HG03025 (cell line): ENCODE data around the gene FCRL3.
"Not testable (repeated sequence)": the region's sequence is repeated elsewhere in the genome, so short reads cannot be mapped to it uniquely, and the experiment has no call there.

ENCODE experiments used
- ATAC-seq: cut with Tn5 transposase; IDR thresholded peaks from one replicate; pipeline ENCODE4 v1.9.1; 2021; ENCODE audit warnings: mild to moderate bottlenecking, moderate library complexity; ENCODE audit not compliant: unreplicated experiment, low FRiP score

FCRL3 gene, protein sequence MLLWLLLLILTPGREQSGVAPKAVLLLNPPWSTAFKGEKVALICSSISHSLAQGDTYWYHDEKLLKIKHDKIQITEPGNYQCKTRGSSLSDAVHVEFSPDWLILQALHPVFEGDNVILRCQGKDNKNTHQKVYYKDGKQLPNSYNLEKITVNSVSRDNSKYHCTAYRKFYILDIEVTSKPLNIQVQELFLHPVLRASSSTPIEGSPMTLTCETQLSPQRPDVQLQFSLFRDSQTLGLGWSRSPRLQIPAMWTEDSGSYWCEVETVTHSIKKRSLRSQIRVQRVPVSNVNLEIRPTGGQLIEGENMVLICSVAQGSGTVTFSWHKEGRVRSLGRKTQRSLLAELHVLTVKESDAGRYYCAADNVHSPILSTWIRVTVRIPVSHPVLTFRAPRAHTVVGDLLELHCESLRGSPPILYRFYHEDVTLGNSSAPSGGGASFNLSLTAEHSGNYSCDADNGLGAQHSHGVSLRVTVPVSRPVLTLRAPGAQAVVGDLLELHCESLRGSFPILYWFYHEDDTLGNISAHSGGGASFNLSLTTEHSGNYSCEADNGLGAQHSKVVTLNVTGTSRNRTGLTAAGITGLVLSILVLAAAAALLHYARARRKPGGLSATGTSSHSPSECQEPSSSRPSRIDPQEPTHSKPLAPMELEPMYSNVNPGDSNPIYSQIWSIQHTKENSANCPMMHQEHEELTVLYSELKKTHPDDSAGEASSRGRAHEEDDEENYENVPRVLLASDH

DNA sequence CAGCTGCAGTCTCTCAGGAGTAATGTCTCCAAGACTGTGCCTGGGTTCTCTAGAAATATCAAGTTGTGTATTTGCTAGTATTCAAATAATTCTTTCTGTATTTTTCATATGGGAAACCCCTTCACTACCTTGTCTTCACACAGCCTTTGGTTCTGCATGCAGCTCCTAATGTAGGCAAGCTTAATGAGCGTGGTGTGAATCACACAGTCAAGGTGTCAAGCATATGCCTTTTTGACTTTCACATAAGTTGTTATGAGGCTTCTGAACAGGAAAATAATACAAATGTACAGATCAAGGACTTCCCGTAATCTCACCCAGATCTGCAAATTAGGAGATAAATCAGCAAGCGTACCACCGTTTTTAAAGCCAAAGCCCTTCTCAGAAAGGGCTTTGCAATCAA, at the start of gene FCRL3:
Gene FCRL3, minus strand, starts transcription at position 38 of the 400 bp plus-strand sequence. CDS start 280 bp downstream, outside the sequence.
- ATAC-seq: no peak

DNA sequence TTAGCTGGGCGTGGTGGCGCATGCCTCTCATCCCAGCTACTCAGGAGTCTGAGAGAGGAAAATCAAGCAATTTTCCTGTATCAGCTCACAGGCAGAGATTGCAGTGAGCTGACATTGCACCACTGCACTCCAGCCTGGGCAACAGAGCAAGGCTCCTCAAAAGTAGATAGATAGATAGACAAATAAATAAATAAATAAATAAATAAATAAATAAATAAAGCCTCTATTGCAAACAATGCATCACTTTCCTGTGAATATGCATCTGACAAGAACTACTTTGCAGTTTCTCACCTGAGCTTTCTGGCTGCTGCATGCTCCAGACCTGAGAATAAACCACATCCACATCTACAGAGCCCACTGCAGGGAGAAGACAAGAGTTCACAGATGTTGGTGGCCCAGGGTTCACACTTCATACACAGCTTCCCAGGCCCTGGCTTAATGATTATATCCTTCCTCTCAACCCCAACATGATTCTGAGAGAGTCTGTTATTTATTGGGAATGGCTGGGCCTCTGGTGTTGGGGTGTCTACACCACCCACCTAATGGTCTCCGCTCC, 47.8 kb upstream of the FCRL3 start:
- ATAC-seq: no peak

DNA sequence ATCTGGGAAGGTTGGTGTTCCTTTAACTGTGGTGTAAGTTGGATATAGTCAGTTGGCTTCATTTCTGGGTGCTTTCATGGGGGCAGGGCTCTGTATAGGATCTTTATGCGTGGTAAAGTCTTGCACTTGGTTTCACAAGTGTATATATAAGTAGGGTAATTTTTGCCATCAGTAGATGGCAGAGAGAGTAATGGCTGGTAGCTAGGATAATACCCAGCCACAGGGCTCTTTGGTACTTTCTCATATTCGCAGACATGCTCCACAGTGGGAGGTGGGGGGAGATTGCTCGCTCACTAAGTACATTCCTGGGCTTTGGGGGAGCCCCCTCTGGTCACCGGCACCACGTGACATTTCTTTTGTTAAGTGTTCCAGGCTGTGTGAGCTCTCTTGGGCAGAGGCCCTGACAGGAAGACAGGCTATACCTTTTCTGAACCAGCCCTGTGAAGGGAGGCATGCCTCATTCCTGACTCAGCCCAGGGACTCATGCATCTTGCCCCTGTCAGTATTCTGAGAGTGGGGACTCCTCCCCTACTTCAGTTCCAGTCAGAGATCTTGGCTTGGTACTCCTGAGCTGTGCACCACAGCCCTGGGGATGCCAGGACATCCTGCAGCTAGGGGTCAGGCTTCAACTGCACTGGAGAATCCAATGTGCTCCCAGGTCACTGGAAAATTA, 38.8 kb upstream of the FCRL3 start:
- ATAC-seq: no peak

DNA sequence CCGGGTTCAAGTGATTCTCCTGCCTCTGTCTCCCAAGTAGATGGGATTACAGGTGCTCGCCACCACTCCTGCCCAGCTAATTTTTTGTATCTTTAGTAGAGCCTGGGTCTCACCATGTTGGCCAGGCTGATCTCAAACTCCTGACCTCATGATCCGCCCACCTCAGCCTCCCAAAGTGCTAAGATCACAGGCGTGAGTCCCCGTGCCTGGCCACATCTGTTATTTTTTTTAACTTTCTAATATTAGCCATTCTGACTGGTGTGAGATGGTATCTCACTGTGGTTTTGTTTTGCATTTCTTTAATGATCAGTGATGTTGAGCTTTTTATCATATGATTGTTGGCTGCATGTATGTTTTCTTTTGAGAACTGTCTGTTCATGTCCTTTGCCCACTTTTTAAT, 35.4 kb upstream of the FCRL3 start:
- ATAC-seq: not testable (repeated sequence)

DNA sequence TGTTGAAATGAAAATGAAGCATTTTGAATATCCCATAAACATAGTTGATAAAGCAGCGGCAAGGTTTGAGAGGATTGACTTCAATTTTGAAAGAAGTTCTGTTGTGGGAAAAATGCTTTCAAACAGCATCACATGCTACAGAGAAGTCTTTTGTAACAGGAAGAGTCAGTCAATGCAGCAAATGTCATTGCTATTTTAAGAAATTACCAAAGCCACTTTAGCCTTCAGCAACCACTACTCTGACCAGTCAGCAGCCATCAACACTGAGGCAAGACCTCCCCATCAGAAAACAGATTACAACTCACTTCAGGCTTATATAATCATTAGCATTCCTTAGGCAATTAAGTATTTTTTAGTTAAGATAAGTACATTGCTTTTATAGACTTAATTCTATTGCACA, 33.8 kb upstream of the FCRL3 start:
- ATAC-seq: no peak

DNA sequence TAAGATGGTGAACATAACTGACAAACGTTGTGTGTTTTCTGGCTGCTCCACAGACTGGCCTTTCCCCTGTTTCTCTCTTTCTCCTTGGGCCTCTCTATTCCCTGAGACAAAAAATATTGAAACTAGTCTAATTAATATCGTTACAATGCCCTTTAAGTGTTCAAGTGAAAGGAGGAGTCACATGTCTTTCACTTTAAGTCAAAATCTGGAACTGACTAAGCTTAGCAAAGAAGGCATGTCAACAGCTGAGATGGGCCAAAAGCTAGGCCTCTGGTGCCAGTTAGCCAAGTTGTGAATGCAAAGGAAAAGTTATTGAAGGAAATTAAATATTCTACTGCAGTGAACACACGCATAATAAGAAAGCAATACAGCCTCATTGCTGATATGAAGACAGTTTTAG, 32.2 kb upstream of the FCRL3 start:
- no peak for ATAC-seq

DNA sequence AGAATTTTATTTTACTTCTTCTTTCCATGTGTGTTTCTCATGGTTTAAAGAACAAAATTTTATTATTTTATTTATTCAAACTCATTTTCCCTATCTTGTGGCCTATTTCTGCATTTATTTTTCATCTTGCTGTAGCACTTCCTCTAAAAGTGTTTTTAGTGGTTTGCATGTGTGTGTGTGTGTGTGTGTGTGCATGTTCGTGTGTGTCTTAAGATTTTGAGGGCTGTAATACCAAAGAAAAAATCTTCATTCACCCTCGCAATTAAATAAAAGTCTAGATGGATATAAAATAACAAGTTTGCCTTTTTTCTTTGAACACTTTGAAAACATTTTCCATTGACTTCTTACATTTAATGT, 24.6 kb upstream of the FCRL3 start:
- ATAC-seq: no peak

DNA sequence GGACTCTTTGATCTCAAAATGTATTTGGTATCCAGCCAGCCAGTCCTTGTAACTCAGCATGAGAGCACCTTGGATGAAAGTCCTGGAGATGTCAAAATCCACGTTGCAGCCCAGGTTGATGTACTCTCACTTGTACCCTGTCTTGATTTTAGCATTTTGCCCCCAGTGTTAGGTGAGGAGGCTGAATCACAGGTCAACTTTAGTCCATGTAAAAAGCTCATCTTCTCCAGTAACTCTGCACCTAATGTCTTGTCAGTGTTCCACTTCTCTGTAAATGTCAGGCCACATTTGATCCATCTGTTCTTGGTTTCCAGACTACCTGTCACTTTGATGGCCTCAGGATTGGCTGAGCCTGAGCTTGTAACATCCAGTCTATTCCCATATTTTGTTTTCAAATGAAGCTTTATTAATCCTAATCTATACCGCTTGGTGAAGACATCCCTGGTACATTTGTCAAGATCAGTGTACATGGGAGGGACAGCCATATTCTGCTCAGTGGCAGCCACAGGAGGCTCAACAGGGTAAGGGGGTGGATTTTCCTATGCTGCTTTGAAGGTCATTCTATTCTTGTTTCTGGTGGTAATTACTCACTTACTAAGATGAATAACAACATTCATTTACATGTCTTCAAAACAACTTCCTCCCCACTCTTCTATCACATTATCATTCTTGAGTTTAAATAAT, 24.1 kb upstream of the FCRL3 start:
- ATAC-seq: no peak

DNA sequence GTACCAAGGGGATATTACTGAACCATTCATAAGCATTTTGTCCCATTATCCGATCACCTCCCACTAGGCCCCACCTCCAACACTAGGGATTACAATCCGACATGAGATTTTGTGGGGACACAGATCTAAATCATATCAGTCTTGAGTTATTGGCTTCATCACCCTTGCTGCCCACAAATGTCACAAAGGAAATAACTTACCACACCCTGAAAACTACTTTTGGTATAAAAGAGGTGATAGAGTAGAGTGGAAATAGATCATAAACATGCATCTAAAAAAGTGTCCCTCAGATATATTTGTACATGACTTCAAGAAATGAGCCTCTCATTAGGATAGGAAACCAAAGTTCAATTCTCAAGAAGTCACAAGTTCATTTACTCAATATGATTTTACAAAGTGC, 22.6 kb upstream of the FCRL3 start:
- ATAC-seq: no peak

DNA sequence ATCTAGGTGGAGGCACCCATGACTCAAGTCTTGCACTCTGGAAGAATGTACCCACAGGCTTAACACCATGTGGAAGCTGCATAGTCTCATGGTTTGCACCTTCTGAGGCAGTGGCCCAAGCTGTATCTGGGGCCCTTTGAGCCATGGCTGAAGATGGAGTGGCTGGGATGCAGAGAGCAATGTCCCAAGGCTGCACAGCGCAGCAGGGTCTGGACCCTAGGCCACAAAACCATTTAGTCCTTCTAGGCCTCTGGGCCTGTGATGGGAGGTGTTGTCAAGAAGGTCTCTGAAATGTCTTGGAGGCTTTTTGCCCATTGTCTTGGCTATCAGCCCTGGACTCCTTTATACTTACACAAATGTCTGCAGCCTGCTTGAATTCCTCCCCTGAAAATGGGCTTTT, 21.4 kb upstream of the FCRL3 start:
- no peak for ATAC-seq

DNA sequence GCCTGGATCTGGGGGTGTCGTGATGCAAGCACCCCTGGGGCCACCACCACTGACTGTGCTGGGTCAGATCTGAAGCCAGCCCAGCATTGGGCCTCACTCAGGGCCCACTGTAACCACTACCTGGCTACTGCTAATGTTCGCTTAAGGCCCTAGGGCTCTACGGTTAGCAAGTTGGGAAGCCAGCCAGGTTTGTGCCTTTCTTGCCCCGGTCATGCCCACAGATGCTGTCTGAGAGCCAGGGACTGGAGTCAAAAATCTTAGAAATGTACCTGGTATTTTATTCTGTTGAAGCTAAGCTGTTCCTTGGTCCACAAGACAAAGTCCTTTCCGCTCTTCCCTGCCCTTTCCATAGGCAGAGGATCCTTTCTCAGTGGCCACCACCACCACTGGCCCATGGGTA, 15.2 kb upstream of the FCRL3 start:
- ATAC-seq: no peak

DNA sequence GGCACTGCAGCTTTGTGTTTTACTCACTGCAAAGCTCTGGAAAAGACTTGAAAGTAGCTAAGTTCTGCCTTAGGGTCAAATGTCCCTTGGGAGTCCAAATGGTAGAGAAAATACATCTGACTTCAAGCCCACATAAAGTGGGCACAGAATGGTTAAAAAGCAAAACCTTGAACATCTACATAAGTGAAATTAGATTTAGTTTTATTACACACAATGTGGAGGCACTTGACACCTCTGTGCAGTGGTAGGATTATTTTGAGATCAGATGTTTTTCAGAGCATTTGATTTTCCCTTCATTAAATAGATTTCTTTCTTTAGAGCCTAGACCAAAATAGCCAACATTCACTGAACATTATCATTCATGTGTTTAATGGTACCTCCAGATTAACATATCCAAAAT, 11.2 kb upstream of the FCRL3 start:
- no peak for ATAC-seq

DNA sequence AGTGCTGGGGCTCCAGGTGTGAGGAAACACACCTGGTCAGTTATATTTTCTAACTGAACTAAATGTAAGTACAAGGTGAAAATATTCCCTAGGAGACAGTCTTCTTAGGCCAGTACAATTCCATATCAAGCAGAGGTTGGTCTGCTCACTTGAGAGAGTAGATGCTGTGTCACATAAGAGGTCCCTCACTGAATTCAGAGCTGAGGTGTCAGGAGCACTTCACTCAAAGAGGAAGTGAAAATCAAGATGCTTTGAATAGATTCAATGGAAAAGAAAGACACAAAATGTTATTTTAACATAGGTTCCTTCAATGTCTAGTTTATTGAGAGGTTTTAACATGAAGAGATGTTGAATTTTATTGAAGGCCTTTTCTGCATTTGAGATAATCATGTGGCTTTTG, 4.3 kb upstream of the FCRL3 start:
- no peak for ATAC-seq

DNA sequence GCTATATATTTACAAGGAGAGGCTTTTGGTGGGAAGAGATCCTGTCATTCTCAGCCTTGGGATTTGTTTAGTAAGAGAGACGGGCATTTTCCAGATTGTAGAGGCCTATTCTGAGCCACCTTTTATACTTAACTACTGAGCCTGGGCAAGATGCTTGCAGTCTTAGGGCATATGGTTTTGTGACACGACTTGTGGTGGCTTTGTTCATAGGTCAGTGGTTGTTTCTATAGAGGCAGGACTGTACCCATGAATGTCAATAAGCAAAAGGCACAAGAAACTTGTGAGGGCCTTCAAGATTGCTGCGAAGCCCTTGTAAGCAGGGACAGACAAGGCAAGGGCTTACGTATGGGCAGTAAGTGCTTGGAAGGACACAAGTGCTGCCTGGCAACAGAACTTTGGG, 3.4 kb upstream of the FCRL3 start:
- no peak for ATAC-seq

DNA sequence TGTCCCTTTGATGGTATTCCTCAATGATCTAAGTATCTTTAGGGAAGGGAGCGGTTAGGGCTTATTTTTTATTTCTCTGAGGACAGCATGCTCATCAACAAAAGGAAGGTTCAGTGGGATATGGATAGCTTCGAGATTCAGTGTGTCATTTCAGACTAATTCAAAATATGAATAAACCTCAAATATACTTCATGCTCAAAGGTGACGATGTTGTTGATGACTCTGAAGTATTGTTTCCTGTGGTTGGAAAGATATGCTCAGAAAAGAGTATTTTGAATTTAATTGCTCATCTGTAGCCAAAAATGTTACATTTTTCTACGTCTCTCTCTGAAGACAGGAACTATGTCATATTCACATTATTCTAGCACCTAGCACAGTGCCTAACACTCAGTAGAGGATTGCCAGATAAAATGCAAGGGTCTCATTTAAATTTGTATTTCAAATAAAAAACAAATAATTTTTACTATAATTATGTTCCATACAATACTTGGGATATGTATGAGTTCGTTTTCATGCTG, 1.8 kb upstream of the FCRL3 start:
- no peak for ATAC-seq

DNA sequence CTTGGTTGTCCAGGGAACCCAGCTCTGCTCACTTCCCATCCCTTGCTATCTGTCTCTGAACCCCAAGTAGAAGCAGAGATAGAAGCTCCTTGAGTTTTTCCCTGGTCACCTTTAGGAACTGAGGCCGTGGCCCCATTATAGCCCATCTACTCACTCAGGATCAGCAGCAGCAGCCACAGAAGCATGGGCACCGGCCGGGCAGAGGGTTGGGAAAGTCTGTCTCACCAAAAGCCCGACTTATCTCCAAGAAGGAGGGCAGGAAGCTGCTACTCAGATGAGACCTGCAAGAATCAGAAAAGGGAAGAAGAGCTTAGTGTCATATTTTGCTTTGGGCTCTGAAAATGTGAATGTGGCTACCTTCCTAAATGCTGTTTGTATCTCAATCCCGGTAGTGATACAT, 264 bp downstream of the FCRL3 start:
- ATAC-seq: no peak

DNA sequence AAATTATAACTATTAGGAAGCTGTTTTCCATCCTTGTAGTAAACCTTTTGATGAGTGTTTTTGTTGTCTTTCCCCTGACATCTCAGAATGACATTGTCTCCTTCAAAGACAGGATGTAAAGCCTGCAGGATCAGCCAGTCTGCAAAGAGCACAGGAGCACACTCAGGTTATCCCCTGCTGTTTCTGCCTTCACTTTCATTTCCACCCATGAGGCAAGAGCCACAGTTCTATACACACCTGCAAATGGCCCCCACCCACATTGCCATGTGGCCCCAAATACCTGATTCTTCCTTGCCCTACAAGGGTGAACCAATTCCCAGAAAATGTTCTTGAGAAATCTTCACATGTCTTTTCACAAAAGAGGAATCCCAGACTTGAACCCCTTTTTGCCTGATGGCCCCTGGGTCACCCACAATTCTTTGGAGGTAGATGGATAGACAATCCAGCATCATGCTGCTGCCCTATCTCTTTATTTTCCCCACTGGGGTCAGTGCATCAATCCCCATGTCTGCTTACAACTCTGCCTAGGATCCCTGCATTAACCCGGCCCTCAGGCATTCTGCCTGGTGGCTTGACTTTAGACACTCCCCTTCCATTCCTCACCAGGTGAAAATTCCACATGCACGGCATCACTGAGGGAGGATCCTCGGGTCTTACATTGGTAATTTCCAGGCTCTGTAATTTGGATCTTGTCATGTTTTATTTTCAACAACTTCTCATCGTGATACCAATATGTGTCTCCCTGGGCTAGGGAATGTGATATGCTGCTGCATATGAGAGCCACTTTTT, 2.6 kb downstream of the FCRL3 start:
- ATAC-seq: no peak

DNA sequence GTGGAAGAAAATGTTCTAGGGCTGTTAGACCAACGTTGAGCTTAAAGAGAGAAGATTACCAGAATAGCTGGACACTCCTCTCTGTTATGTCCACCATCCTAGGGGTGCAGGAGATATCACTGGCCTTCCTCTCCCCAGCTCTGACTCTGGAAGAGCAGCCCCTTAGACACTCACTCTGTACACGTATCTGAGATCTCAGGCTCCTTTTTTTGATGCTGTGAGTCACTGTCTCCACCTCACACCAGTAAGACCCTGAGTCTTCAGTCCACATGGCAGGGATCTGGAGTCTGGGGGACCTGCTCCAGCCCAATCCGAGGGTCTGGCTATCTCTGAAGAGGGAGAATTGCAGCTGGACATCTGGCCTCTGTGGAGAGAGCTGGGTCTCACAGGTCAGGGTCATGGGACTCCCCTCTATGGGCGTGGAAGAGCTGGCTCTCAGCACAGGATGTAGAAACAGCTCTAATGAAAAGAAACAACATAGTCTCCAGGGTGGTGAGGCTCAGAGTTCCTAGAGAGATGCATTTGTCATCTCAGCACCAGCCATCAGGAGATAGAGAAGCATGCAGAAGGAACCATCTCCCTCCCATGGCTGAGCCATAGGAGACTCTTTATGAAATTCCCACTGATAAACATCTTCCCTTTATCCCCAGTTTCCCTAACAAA, 3.5 kb downstream of the FCRL3 start:
- ATAC-seq: no peak

DNA sequence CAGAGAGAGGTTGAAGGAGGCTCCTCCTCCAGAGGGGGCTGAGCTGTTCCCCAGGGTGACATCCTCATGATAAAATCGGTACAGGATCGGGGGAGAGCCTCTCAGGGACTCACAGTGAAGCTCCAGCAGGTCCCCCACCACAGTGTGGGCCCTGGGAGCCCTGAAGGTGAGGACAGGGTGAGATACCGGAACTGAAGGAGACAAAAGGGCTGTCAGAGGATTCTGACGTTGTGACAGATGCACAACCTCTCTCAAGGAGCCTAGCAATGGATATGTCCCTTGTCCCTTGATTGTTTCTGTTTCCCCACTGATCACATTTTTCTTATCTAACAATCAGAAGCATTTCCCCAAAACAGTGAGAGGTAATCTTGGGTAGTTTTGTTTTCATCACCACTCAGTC, 5.2 kb downstream of the FCRL3 start:
- no peak for ATAC-seq
